ENCODE results near the gene NRARP. TPM values are rescaled to one million over a fixed set of nuclear protein-coding genes. Genes with fewer than 3 reads are reported as not detected.

Gene NRARP
- total RNA-seq, 6 donors from 2014 or later, result 3.1 to 26.9 (median 9.5) TPM

DNA sequence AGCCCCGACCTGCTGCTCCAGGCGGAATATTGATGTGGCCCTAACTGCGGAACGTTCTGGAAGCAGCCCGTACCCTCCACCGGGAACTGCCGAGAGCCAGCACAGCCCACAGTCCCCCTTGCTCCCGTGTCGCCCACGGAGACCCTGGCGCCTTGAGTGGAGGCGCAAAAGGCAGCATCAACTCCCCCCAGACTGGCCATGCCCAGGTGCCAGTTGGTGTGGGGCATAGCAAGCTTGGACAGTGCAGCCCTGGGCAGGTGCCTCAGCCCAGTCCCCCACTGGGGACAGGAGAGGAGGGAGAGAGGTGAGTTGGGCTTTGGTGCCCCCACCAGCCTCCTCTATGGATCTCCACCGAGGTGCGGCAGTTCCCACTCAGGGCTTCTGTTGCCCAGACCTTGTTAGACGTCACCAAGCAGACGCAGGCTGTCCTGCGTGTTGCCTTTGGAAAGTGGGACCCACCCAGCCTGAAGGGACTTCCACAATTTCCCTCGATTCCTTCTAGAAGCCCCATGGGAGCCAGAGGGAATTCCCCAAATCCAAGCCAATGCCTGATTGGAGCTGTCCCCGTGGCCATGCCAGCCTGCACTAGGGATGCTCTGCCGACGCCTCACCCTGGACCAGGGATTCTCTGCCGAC, 19.8 kb upstream of the NRARP start:
- TF ChIP-seq, protein P1, sequence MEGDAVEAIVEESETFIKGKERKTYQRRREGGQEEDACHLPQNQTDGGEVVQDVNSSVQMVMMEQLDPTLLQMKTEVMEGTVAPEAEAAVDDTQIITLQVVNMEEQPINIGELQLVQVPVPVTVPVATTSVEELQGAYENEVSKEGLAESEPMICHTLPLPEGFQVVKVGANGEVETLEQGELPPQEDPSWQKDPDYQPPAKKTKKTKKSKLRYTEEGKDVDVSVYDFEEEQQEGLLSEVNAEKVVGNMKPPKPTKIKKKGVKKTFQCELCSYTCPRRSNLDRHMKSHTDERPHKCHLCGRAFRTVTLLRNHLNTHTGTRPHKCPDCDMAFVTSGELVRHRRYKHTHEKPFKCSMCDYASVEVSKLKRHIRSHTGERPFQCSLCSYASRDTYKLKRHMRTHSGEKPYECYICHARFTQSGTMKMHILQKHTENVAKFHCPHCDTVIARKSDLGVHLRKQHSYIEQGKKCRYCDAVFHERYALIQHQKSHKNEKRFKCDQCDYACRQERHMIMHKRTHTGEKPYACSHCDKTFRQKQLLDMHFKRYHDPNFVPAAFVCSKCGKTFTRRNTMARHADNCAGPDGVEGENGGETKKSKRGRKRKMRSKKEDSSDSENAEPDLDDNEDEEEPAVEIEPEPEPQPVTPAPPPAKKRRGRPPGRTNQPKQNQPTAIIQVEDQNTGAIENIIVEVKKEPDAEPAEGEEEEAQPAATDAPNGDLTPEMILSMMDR (IDR thresholded peaks at IDR 0.05), result no peak
- TF ChIP-seq POLR2AphosphoS5 (IDR thresholded peaks at IDR 0.05) (no peak), EP300 (IDR thresholded peaks at IDR 0.05) (no peak), POLR2A (IDR thresholded peaks at IDR 0.05) (no peak)
- no peak for DNase-seq
- Histone ChIP-seq H3K27ac (no peak overlapping the region), H3K27me3 (peaks cover 0 to 2% (median 0%) of the 10 kb centered on the region in 4 donors), H3K4me3 (no peak overlapping the region), H3K36me3 (no peaks in the 10 kb centered on the region), H3K9me3 (no peaks in the 10 kb centered on the region), H3K4me1 (peaks cover 13 to 38% (median 21%) of the 10 kb centered on the region in 4 donors)
- 89 to 95% methylated on average over 12 to 21 of the region's 22 CpGs for WGBS, 2 donors
- no peak for ATAC-seq (ENCODE audit: low FRiP score in 2 of 2)

DNA sequence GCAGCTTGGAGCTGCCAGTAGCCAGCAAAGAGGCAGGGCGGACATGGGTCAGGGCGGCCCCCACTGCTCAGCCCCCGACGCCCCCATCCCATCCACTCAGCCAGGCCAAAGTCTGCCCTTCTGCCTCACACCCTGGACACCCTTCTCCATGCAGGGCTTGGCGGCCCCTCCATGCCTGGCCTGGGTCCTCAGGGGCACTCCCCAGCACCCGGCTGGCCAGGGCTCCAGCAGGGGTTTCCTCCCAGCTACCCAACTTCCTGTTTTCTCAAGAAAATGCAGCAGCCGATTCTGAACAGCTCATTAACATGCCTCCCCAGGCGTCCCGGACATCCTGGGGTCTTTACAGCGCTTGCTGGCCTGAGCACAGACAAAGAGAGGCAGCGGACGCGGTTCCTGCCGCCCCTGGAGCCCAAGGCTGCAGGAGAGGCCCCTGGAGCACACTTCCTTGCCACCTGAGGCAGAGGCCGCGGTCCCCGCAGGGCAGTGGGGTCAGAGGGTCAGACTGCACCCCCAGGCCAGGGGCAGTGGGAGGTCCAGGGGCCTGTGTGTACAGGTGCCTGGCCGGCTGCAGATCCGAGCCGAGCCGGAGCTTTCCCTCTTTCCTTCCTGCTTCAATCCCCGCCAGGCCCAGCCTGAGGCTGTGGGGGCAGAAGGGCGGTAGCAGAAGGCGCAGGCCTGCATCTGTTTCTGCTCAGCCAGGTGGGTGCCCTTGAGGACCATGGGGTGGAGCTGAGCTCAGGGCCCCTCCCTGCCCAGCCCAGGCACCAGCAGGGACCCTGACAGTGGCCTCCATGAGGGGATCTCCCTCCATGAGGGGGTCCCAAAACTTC, 18.7 kb upstream of the NRARP start:
- H3K36me3 ChIP-seq, result no peaks in the 10 kb centered on the region
- H3K4me1 ChIP-seq, result peaks cover 22 to 48% (median 32%) of the 10 kb centered on the region in 4 donors
- WGBS, 2 donors, result 13 to 38% methylated on average over 3 to 21 of the region's 24 CpGs
- TF ChIP-seq, protein P1 (IDR thresholded peaks at IDR 0.05), result no peak
- TF ChIP-seq EP300 (IDR thresholded peaks at IDR 0.05), result no peak
- no peak for TF ChIP-seq POLR2A (IDR thresholded peaks at IDR 0.05)
- no peak for TF ChIP-seq POLR2AphosphoS5 (IDR thresholded peaks at IDR 0.05)
- H3K9me3 ChIP-seq, result no peaks in the 10 kb centered on the region
- H3K27ac ChIP-seq, result peak overlapping the region in 3 of 4 donors; percentile 39 to 69 (median 63)
- H3K27me3 ChIP-seq, result peaks cover 0 to 13% (median 5%) of the 10 kb centered on the region in 4 donors
- DNase-seq, result peak in 1 of 2 donors; percentile 80
- peak in 1 of 2 donors; percentile 15 for ATAC-seq (ENCODE audit: low FRiP score in 2 of 2)
- H3K4me3 ChIP-seq, result peak overlapping the region in 1 of 4 donors; percentile 9

DNA sequence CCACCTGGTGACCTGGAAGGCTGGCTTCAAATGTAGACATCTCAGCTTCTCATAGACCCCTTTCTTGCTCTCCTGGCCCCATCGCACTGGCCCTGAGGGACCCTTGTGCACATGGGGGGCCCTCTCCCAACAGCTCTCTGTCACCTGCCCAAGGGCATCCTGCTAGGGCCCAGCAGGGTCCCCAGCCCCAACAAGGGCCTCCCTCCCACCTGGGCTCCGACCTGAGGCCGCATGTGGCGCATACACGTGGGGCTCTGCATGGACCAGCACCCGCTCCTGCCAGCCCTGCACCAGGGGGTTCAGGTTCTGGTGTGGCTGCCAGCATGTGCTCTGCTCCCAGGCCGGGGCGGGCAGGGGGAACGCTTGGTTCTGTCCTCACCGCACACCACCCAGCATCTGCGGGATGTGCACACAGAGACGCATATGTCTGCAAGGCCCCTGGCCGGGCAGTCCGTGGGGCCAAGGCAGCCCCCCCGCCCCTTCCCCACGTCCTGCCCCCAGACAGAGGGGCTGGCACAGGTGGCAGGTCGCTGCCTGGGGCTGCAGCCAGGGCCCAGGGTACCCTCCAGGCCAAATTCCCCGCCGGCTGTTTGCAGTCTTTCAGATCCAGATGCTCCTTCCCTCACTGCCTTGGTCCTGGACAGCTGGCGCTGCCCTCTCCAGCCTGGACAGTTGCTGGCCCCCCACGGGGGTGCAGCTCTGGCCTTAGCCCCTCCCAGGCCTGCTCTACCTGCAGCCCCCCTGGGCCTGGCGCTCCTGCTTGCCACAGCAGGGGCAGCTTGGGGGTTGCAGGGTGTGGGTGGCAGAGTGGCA, 17.9 kb upstream of the NRARP start:
- H3K36me3 ChIP-seq, result no peaks in the 10 kb centered on the region
- TF ChIP-seq POLR2AphosphoS5 (IDR thresholded peaks at IDR 0.05) (no peak), POLR2A (IDR thresholded peaks at IDR 0.05) (no peak), EP300 (IDR thresholded peaks at IDR 0.05) (no peak)
- TF ChIP-seq, protein P1 (IDR thresholded peaks at IDR 0.05), result no peak
- H3K4me3 ChIP-seq, result no peak overlapping the region
- H3K27me3 ChIP-seq, result peaks cover 0 to 14% (median 6%) of the 10 kb centered on the region in 4 donors
- no peak for ATAC-seq (ENCODE audit: low FRiP score in 2 of 2)
- H3K27ac ChIP-seq, result peak overlapping the region in 2 of 4 donors; percentile 63 to 69
- 82 to 84% methylated on average over 4 to 18 of the region's 22 CpGs for WGBS, 2 donors
- peak in 1 of 2 donors; percentile 82 for DNase-seq
- no peaks in the 10 kb centered on the region for H3K9me3 ChIP-seq
- peaks cover 28 to 57% (median 38%) of the 10 kb centered on the region in 4 donors for H3K4me1 ChIP-seq

DNA sequence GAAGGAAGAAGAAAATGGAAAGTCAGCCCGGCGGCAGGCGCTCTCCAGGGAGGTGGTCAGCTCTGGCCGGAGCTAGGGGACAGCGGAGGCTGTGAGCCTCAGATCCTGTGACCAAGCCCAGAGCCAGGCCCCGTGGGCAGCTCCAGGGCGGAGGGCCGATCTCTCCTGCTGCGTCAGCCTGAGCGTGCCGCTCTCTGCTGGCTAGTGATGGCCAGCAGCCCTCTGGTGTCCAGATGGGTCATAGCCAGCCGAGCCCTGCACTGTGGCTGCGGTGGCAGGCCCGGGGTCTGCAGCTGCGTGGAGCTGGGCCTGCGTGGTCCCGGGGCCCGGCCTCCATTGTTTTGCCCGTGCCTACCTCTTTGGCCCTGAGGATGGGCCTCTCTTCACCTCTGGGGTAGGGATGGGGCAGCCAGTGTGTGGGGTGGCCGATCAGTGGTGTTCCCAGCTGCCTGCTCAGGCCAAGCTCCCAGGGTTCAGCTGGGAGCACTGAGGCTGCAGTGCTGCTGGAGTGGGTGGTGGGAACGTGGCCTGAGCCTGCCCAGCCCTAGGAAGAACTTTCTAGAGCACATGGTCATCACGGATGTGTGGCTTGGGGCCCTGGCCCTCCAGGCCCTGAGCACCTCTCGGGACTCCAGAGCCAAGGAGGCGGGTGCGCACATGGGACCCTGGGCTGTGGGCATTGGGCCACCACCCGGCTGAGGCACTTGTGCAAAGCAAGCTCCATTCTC, 17.1 kb upstream of the NRARP start:
- Histone ChIP-seq H3K9me3 (no peaks in the 10 kb centered on the region), H3K36me3 (no peaks in the 10 kb centered on the region), H3K4me1 (peaks cover 28 to 64% (median 38%) of the 10 kb centered on the region in 4 donors), H3K27me3 (peaks cover 0 to 14% (median 6%) of the 10 kb centered on the region in 4 donors), H3K4me3 (no peak overlapping the region), H3K27ac (peak overlapping the region in 3 of 4 donors; percentile 17 to 80 (median 43))
- WGBS, 2 donors, result 78 to 84% methylated on average over 4 to 18 of the region's 26 CpGs
- DNase-seq (peak in 1 of 2 donors; percentile 72), ATAC-seq (ENCODE audit: low FRiP score in 2 of 2) (peak in 1 of 2 donors; percentile 48)
- no peak for TF ChIP-seq POLR2AphosphoS5 (IDR thresholded peaks at IDR 0.05)
- TF ChIP-seq POLR2A (IDR thresholded peaks at IDR 0.05), result no peak
- TF ChIP-seq, protein P1 (IDR thresholded peaks at IDR 0.05), result peak in 3 of 6 experiments; percentile 22 to 58 (median 42)

Data from upper lobe of left lung (tissue), 6 donors.